Middle frontal gyrus (tissue), 1 donor: ENCODE data around the gene FSCN2.
"Not testable (repeated sequence)": the region's sequence is repeated elsewhere in the genome, so short reads cannot be mapped to it uniquely, and the experiment has no call there.

ENCODE experiments used
- DNase-seq: peaks from one replicate; pipeline ENCODE4 v3.0.0-alpha.2; 2015; ENCODE audit warnings: low spot score; ENCODE audit errors: extremely low spot score

The FSCN2 gene

DNA sequence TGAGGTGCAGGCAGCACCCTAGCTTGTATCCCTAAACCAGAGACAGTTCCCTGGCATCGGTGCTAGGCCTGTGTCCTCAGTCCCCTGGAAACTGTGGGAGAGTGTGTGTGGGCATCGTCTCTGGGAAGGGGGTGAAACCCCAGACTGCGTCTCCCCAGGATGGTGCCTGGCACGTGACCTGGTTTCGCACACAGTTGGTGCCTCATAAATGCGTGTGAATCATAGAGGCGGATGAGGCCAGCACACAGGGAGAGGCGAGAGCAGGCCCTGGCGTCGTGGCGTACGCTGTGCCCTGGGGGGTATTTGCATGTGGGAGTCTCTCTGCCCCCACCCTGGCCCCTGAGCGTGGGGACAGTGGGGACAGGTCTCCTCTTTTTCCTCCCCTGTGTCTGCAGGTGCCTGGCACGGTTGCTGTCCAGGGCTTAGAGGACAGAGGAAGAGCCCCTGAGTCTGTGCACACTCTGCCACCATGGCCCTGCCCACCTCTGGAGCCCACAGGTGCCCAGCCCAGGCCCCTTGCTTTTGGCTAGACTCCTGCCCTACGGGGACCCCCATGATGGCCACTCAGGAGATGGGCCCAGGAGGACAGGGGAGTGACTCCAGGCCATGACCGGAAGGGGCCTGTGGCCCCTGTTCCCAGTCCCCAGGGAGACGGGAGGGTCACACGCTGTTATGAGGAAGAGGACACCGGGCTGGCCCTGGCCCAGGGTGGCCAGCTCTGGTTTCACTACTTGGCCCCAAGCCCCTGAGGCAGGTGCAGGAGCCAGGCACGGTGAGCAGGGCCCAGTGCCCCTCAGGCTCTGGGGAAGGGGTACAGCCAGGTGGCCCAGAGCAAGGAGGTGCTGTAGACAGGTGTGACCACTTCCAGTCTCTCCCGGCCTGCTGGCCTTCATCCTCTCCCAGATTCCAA is 1.3 kb upstream of the FSCN2 start:
- no peak for DNase-seq

DNA sequence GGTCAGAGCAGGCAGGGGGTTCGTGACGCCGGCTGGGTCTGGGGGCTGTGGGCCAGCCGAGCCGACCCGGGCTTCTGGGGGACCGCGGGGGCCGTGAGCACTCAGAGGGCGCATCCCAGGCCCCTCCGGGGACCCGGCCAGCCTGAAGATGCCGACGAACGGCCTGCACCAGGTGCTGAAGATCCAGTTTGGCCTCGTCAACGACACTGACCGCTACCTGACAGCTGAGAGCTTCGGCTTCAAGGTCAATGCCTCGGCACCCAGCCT is 140 bp downstream of the FSCN2 start:
- DNase-seq, result no peak

GRCh38 chr17:81528651-81529436 is 667 bp downstream of the FSCN2 start:
- DNase-seq, result no peak

- DNase-seq, result no peak
Observed at GRCh38 chr17:81529437-81529803, 1.2 kb downstream of the FSCN2 start.

DNA sequence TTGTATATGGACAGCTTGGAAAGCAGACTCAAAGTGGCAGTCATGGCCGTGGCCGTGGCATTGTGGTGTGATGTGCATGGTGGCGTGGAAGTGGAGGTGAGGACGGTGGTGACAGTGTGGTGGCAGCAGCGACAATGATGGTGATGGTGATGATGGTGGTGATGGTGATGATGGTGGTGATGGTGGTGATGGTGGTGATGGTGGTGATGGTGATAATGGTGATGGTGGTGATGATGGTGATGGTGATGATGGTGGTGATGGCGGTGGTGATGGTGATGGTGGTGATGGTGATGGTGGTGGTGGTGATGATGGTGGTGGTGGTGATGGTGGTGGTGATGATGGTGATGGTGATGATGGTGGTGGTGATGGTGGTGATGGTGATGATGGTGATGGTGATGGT is 2.8 kb downstream of the FSCN2 start:
- not testable (repeated sequence) for DNase-seq

- not testable (repeated sequence) for DNase-seq
Observed at GRCh38 chr17:81531998-81532404, 3.8 kb downstream of the FSCN2 start.

- DNase-seq, result no peak
Observed at GRCh38 chr17:81532490-81533287, 4.5 kb downstream of the FSCN2 start.

- no peak for DNase-seq
Observed at GRCh38 chr17:81533339-81534141, 5.4 kb downstream of the FSCN2 start.

- DNase-seq, result no peak
Observed at GRCh38 chr17:81534157-81535006, 6.2 kb downstream of the FSCN2 start.

DNA sequence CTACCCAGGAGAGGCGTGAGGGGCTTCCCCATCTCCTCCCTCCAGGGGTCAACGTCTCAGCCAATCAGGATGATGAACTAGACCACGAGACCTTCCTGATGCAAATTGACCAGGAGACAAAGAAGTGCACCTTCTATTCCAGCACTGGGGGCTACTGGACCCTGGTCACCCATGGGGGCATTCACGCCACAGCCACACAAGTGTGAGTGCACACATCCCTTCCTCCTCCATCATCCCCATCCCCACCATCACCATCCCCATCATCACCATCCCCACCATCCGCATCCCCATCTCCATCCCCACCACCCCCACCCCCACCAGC is 6.8 kb downstream of the FSCN2 start:
- no peak for DNase-seq

DNA sequence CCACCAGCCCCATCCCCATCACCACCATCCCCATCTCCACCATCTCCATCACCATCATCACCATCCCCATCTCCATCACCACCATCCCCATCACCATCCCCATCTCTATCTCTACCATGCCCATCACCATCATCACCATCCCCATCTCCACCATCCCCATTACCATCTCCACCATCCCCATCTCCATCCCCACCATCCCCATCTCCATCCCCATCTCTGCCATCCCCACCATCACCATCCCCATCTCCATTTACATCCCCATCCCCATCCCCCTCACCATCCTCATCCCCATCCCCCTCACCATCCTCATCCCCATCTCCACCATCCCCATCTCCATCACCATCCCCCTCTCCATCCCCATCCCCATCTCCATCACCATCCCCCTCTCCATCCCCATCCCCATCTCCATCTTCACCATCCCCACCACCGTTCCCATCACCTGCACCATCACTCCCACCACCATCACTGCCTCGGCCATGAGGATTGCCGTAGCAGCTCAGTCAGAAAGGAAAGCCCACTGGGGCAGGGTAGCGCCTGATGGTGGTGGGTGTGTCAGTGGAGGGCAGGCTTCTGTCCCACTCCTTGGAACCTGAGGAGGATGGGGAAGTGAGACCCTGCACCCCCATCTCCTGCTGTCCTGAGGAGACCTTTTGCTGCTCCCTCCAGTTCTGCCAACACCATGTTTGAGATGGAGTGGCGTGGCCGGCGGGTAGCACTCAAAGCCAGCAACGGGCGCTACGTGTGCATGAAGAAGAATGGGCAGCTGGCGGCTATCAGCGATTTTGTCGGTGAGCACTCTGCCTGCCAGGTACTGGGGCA is 7.5 kb downstream of the FSCN2 start:
- no peak for DNase-seq

DNA sequence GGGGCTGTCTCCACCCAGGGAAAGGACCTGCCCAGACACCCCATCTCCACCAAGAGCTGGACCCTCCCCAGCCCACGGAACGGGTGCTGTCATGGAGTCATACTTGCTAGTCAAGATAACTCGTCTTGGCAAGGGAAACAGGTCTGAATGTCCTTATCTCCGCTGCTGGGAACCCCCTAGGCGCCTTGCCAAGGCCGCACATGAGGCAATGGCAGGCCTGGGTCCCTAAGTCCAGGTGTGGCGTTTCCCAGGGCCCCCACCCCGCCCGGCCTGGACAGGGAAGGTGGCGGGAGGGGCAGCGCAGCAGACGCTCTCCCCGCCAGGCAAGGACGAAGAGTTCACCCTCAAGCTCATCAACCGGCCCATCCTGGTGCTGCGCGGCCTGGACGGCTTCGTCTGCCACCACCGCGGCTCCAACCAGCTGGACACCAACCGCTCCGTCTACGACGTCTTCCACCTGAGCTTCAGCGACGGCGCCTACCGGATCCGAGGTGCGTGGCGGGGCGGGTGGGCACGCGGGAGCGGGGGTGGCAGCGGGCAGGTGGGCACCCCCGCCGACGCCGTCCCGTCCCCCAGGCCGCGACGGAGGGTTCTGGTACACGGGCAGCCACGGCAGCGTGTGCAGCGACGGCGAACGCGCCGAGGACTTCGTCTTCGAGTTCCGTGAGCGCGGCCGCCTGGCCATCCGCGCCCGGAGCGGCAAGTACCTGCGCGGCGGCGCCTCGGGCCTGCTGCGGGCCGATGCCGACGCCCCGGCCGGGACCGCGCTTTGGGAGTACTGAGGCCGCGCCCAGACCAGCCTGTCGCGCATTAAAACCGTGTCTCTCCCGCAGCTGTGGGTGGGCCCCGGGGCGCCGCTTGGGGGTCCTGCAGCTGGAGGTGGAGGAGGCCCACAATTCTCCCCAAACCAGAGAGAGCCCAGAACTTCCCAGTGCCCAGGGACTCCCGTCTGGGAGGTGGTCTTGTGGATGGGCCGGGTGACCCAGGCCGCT is 8.4 kb downstream of the FSCN2 start:
- no peak for DNase-seq

DNA sequence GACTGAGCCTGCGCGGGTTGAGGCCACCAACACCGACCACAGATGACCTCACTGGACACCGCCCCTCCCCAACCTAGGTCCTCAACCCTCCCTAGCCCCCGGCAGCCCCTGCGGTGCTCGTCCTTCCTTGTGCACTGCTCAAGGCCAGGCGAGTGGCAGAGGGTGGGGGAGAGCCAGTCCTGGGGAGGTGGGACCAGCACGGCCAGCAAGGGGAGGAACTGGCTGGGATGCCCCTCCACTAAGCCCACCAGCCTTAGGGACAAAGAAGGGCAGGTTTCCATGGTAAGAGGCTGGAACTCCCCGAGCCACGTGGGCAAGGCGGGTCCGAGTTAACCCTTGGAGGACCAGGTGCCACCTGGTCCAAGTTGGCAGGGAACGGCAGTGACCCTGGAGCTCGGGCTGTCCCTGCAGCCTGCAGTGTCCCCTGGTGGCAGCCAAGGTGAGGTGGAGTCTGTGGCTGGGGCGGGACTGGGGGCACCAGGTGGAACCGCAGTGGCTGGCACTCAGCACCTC is 9.2 kb downstream of the FSCN2 start:
- DNase-seq, result no peak

DNA sequence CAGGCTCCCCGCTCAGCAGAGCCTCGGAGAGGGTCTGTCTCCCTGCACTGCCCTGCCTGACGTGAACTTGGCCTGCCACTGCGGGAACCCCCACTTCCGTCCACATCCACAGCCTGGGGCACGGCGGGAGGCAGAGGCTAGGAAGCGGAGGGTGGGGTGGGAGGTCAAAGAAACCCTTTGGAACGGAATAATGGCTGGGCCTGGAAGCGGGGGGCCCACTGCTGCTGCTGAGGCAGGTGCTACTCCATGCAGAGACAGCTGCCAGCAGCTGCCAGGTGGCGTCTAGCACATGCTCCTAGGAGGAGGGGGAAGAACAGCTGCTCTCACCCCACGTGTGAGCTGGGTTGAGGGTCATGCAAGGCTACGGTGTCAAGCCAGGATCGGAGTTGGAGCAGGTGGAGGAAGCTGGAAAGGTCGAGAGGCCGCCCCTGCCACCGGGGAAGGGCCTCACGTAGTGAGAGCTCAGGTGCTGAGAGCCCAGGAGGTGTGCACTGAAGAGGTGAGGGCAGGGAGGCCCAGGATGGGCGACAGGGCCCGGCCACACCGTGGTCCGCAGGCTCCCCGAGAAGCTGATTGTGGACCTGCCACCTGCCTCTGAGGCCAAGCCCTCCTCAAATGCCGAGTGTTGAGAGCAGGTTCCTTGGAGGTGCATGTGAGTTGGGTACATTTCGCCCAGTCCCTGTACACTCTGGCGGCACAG is 9.8 kb downstream of the FSCN2 start:
- DNase-seq, result no peak

DNA sequence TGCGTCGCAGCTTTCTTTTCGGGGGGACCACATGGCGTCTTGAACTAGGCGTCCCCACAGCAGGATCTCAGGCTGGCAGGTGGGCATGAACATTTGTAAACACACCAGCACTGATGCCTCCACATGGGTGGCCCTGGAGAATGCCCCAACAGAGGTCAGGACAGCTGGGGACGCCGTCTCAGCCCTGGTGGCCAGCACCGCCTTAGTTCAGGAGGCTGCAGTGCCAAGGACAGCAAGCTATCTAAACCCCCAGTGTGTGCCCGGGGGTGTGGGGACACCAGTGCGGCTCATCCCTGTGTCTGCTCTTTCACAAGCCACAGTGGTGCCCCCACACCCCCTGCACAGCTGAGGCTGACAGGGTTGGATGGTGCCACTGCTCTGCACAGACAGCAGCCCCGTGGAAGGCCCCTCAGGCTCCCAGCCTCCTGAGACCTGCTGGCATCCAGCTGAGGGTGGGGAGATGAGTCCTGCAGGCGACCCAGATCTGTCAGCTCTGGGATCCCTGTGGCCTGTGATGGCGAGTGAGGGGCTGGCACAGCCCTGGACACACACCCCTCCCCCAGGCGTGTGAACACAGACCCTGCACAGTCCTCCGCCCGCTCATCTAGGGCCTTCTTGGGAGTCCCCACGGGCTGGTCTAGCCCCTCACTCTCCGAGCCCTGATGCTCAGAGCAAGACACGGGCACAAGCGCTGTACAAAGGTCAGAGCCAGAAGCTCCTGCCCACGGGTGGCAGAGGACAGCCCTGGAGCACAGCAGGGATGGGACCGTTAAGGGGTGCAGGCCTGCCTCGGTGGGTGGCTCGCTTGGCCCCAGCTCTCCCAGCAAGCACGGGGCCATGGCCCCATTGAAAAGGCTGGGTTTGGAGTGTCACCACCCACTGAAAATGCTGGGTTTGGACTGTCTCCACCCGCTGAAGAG is 10.7 kb downstream of the FSCN2 start:
- no peak for DNase-seq

DNA sequence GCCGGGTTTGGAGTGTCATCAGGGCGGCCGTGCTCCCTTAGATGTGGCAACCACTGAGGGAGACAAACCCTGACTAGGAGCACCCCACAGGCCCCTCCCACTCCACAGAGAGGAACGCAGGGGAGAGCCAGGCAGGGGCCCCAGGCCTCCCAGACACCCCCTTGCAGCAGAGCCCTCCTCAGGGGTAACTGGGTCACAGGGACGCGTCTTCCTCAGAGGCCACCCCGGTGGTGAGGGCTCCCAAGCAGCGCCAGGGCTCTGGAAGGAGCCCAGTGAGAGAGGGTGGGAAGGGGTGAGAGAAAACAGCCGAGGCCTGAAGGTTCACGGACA is 11.4 kb downstream of the FSCN2 start:
- DNase-seq, result no peak
